H1 (cell line): ENCODE data around the gene LGALS1. TPM values are rescaled to one million over a fixed set of nuclear protein-coding genes. Genes with fewer than 3 reads are reported as not detected.

Experiments used
- BACH1 ChIP-seq: IDR thresholded peaks from 2 replicates; pipeline ENCODE4 v1.6.1; 2012; ENCODE audit warnings: low read length, improper control_type of control experiment
- CHD7 ChIP-seq: fragments of 300-600 bp; sonication (generic); IDR thresholded peaks from 2 replicates; pipeline ENCODE4 v1.7.1; 2012; ENCODE audit warnings: low read length, moderate library complexity, mild to moderate bottlenecking, inconsistent platforms; ENCODE audit not compliant: insufficient replicate concordance
- CTCF ChIP-seq, 3 experiments: IDR thresholded peaks; 1 replicate in 2 of 3; 2 replicates in 1 of 3; pipeline versions ENCODE4 v1.5.1 to v1.6.1; 2011; ENCODE audit warnings: low read length in 3 of 3, mild to moderate bottlenecking in 3 of 3, inconsistent platforms in 2 of 3, low read depth in 1 of 3, moderate library complexity in 1 of 3; ENCODE audit not compliant: insufficient read depth in 1 of 3; ENCODE audit errors: control extremely low read depth in 1 of 3
- EGR1 ChIP-seq: IDR thresholded peaks from 2 replicates; pipeline ENCODE4 v1.6.1; 2011; ENCODE audit warnings: low read depth, low read length, borderline replicate concordance
- RNF2 ChIP-seq: fragments of 200-900, 300-1000 bp; sonication (generic); IDR thresholded peaks from 2 replicates; pipeline ENCODE4 v1.7.1; 2016; ENCODE audit warnings: borderline replicate concordance, low read depth, mild to moderate bottlenecking, antibody characterized with exemption, low read length; ENCODE audit not compliant: poor library complexity, severe bottlenecking; ENCODE audit errors: missing control alignments
- SIN3A ChIP-seq, 2 experiments: IDR thresholded peaks in 1 of 2; conservative IDR thresholded peaks in 1 of 2; 2 replicates each; pipeline ENCODE4 v1.6.1; 2011 to 2012; ENCODE audit warnings: low read length in 2 of 2, improper control_type of control experiment in 1 of 2, low read depth in 1 of 2, mild to moderate bottlenecking in 1 of 2
- SIRT6 ChIP-seq: IDR thresholded peaks from one replicate; pipeline ENCODE4 v1.7.1; 2012; ENCODE audit warnings: low read length, inconsistent platforms
- SRF ChIP-seq: IDR thresholded peaks from 2 replicates; pipeline ENCODE4 v1.6.1; 2011; ENCODE audit warnings: mild to moderate bottlenecking, low read depth, low read length, moderate library complexity
- polyA plus RNA-seq, 7 experiments: library from polyadenylated mRNA; depleted of rRNA in 3 of 7; stranded (reverse) in 5 of 7; unstranded in 2 of 7; fragments of >200 nt in 5 of 7; fragments of 200-250 nt in 2 of 7; gene quantifications; 1 replicate in 5 of 7; 2 replicates in 1 of 7; 4 replicates in 1 of 7; pipeline versions ENCODE4 v1.2.1 to v1.2.3, GENCODE V29; 2011 to 2013; ENCODE audit warnings: missing spikeins in 2 of 7, mixed read lengths in 2 of 7
- total RNA-seq: library from RNA; stranded (reverse); fragmentation: NEBNext Ultra II Directional; extraction: Animal tissue kit (Norgen Biotek cat#: 25700); gene quantifications from 2 replicates; pipeline ENCODE4 v1.2.1, GENCODE V29; 2021

Gene LGALS1
- total and polyA plus RNA-seq, 2 of the 8 experiments (the other 6 are each of a cell fraction or from before 2014, with no cell fraction given) = 12.0 to 92.4 TPM

DNA sequence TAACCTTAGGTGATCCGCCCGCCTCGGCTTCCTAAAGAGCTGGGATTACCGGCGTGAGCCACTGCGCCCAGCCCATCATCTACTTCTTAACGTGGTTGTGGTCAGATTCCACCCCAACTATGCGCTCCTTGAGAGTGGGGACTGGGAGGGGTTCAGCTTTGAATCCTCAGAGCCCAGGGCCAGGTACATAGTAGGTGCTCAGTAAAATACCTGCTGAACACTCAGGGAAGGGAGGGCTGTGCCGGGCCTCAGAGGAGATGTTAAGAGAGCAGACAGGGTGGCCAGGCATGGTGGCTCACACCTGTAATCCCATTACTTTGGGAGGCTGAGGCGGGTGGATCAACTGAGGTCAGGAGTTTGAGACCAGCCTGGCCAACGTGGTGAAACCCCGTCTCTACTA is 1.2 kb upstream of the LGALS1 start (continued):
- TF ChIP-seq CHD7 (no peak), SRF (no peak), SIRT6 (no peak), RNF2 (no peak), BACH1 (no peak), SIN3A (conservative IDR thresholded peaks at IDR 0.05 in 1 of 2, IDR thresholded peaks at IDR 0.05 in 1 of 2; ENCODE audit: low read depth in 1 of 2, low read length in 2 of 2) (no peak), CTCF (IDR thresholded peaks at IDR 0.05; ENCODE audit: control extremely low read depth in 1 of 3, insufficient read depth in 1 of 3, low read depth in 1 of 3, low read length in 3 of 3) (no peak), EGR1 (no peak)
